ENCODE data around the gene TANC1.

GRCh38 chr2:159193791-159194190 is 225.4 kb downstream of the TANC1 start:
- no peak for TF ChIP-seq CTCF (IDR thresholded peaks at IDR 0.05)
- no peak for TF ChIP-seq POLR2AphosphoS5 (IDR thresholded peaks at IDR 0.05)

Measured in transverse colon (tissue), 4 donors.